Measurements from ENCODE around the gene NINJ1.

DNA sequence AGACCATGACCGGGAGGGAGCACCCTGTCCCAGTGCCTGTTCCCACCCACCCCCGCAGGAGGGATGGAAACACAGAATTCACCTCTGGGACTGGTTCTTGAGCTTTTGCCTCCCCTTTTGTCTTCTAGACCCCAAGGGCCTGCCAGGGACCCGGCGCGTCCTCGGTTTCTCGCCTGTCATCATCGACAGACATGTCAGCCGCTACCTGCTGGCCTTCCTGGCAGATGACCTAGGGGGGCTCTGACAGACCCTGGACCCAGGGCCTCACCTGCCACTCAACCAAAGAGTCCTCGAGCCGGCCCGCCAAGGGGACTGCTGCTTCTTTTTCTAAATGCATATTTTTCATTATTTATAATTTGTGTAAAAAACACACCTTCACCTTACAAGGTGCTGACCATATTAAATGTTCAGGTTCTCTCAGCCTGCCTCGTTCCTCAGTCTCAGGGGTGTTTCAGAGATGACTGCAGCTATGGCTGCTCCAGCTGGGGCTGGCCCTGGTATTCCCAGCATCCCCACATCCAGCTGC lies 21.1 kb downstream of the NINJ1 start:
- no peak for TF ChIP-seq CTCF (IDR thresholded peaks at IDR 0.05)
- TF ChIP-seq EZH2 (IDR thresholded peaks at IDR 0.05), result no peak

All from neural progenitor cell (in vitro differentiated cells).